Endothelial cell of umbilical vein (primary cell): ENCODE data around the gene NTNG1.

Source experiments
- MYC ChIP-seq: IDR thresholded peaks from one replicate; pipeline ENCODE4 v1.6.1; 2011; ENCODE audit warnings: mild to moderate bottlenecking, low read depth, low read length
- POLR2AphosphoS5 ChIP-seq: IDR thresholded peaks from 2 replicates; pipeline ENCODE4 v1.6.1; 2012; ENCODE audit warnings: low read depth, mild to moderate bottlenecking, control low read depth, low read length, moderate library complexity; ENCODE audit not compliant: insufficient read depth
- TF ChIP-seq, protein P1 (sequence below), 2 donors: IDR thresholded peaks; 1 replicate in 1 of 2; 2 replicates in 1 of 2; pipeline ENCODE4 v1.5.1; 2011; ENCODE audit warnings: low read length in 2 of 2, mild to moderate bottlenecking in 2 of 2, moderate library complexity in 2 of 2, control low read depth in 1 of 2, inconsistent platforms in 1 of 2, low read depth in 1 of 2; ENCODE audit not compliant: insufficient read depth in 1 of 2; ENCODE audit errors: extremely low read depth in 1 of 2
- TF ChIP-seq, protein P2 (sequence below): IDR thresholded peaks from 2 replicates; pipeline ENCODE4 v1.6.1; 2011; ENCODE audit not compliant: insufficient read depth, insufficient read length

DNA sequence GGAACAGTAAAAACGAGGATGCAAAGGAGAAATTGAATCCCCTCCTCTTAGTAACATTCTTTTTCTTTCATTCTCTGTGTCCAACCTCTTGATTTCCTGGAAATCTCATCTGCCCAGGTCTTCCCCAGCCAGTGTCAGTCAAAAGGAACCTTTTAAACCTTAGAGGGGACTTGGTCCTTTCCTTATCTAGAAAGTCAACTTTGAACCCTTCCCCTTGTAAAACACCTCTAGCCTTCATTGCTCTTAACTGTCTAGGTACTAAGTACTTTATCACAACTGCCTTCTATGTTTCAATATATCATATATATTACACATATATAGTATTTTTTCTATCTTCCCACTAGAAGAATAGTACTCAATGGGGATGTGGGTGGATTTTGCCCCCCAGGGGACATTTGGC, 282.1 kb downstream of the NTNG1 start:
- TF ChIP-seq MYC (no peak), POLR2AphosphoS5 (no peak)
- TF ChIP-seq, protein P1, sequence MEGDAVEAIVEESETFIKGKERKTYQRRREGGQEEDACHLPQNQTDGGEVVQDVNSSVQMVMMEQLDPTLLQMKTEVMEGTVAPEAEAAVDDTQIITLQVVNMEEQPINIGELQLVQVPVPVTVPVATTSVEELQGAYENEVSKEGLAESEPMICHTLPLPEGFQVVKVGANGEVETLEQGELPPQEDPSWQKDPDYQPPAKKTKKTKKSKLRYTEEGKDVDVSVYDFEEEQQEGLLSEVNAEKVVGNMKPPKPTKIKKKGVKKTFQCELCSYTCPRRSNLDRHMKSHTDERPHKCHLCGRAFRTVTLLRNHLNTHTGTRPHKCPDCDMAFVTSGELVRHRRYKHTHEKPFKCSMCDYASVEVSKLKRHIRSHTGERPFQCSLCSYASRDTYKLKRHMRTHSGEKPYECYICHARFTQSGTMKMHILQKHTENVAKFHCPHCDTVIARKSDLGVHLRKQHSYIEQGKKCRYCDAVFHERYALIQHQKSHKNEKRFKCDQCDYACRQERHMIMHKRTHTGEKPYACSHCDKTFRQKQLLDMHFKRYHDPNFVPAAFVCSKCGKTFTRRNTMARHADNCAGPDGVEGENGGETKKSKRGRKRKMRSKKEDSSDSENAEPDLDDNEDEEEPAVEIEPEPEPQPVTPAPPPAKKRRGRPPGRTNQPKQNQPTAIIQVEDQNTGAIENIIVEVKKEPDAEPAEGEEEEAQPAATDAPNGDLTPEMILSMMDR (IDR thresholded peaks at IDR 0.05; ENCODE audit: extremely low read depth in 1 of 2, insufficient read depth in 1 of 2, low read depth in 1 of 2, low read length in 2 of 2), result no peak
- TF ChIP-seq, protein P2, sequence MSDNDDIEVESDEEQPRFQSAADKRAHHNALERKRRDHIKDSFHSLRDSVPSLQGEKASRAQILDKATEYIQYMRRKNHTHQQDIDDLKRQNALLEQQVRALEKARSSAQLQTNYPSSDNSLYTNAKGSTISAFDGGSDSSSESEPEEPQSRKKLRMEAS, result no peak
